ENCODE results near the gene HUS1B.
A peak's percentile ranks its signal among the peaks of the same experiment; 100 is the strongest.

The HUS1B gene

GRCh38 chr6:693723-694009, 36.8 kb upstream of the HUS1B start:
- Histone ChIP-seq H3K4me3 (ENCODE audit: low read length) (peak overlapping the region; percentile 92), H3K9me3 (replicated peaks; ENCODE audit: insufficient read depth, low read length) (no peaks in the 10 kb centered on the region), H4K20me1 (ENCODE audit: insufficient read depth, low read length) (0 out of 2 replicates have a peak, but pooled peaks cover 3% of the 10 kb centered on the region), H3K9me2 (replicated peaks; ENCODE audit: insufficient read depth, low read length) (no peaks in the 10 kb centered on the region), H3K4me1 (ENCODE audit: low read length) (peaks cover 8% of the 10 kb centered on the region), H3K27me3 (replicated peaks; ENCODE audit: insufficient read depth, low read length) (no peaks in the 10 kb centered on the region), H3K9ac (ENCODE audit: low read length) (no peak overlapping the region; the same call in 1 of the 2 replicates), H3K36me3 (replicated peaks; ENCODE audit: insufficient read depth, low read length) (no peaks in the 10 kb centered on the region), H2AFZ (ENCODE audit: low read length) (peak overlapping the region; percentile 99; the same call in 1 of the 2 replicates), H3K27ac (ENCODE audit: low read length) (no peak overlapping the region), H3F3A (ENCODE audit: insufficient read depth, low read length) (peaks cover 10% of the 10 kb centered on the region; the same call in 1 of the 2 replicates), H3K79me2 (ENCODE audit: low read length) (peaks cover 33% of the 10 kb centered on the region), H3K4me2 (ENCODE audit: low read depth, low read length) (peak overlapping the region; percentile 94)
- TF ChIP-seq EZH2 (optimal IDR thresholded peaks at IDR 0.05; ENCODE audit: low read depth, low read length) (no peak), EZH2phosphoT487 (IDR thresholded peaks at IDR 0.05; ENCODE audit: low read length) (no peak), CTCF (IDR thresholded peaks at IDR 0.05; ENCODE audit: low read length) (no peak)
- DNase-seq = no peak

- peak within 1 kb of the TSS; percentile 74 for H3K9ac ChIP-seq (ENCODE audit: low read length)
- peak within 1 kb of the TSS; percentile 94 for H3K4me2 ChIP-seq (ENCODE audit: low read depth, low read length)
- no peak for TF ChIP-seq EZH2 (optimal IDR thresholded peaks at IDR 0.05; ENCODE audit: low read depth, low read length)
- TF ChIP-seq EZH2phosphoT487 (IDR thresholded peaks at IDR 0.05; ENCODE audit: low read length) = no peak
- peaks cover 10% of the 10 kb centered on the region; the same call in 1 of the 2 replicates for H3F3A ChIP-seq (ENCODE audit: insufficient read depth, low read length)
- 0 out of 2 replicates have a peak, but pooled peaks cover 3% of the 10 kb centered on the region for H4K20me1 ChIP-seq (ENCODE audit: insufficient read depth, low read length)
- no peaks in the 10 kb centered on the region for H3K36me3 ChIP-seq (replicated peaks; ENCODE audit: insufficient read depth, low read length)
- H3K4me1 ChIP-seq (ENCODE audit: low read length) = peaks cover 8% of the 10 kb centered on the region
- peaks cover 39% of the 10 kb centered on the region for H3K79me2 ChIP-seq (ENCODE audit: low read length)
- peak within 1 kb of the TSS; percentile 92 for H3K4me3 ChIP-seq (ENCODE audit: low read length)
- peak; percentile 87 for DNase-seq
- peak within 1 kb of the TSS; percentile 99 for H2AFZ ChIP-seq (ENCODE audit: low read length)
- H3K9me3 ChIP-seq (replicated peaks; ENCODE audit: insufficient read depth, low read length) = no peaks in the 10 kb centered on the region
- H3K27me3 ChIP-seq (replicated peaks; ENCODE audit: insufficient read depth, low read length) = no peaks in the 10 kb centered on the region
- H3K27ac ChIP-seq (ENCODE audit: low read length) = peak within 1 kb of the TSS; percentile 67; the same call in 1 of the 2 replicates
- no peaks in the 10 kb centered on the region for H3K9me2 ChIP-seq (replicated peaks; ENCODE audit: insufficient read depth, low read length)
These were observed 36.2 kb upstream of the HUS1B start, which contains the start of gene EXOC2 for GRCh38 chr6:692858-693722. Gene EXOC2 (minus strand): TSS chr6:693139. CDS start chr6:637818, 55,321 bp downstream.

- DNase-seq = peak; percentile 88
- peak overlapping the region; percentile 67; the same call in 1 of the 2 replicates for H3K27ac ChIP-seq (ENCODE audit: low read length)
- no peak for TF ChIP-seq EZH2 (optimal IDR thresholded peaks at IDR 0.05; ENCODE audit: low read depth, low read length)
- TF ChIP-seq EZH2phosphoT487 (IDR thresholded peaks at IDR 0.05; ENCODE audit: low read length) = no peak
- TF ChIP-seq CTCF (IDR thresholded peaks at IDR 0.05; ENCODE audit: low read length) = no peak
These were observed 35.5 kb upstream of the HUS1B start for GRCh38 chr6:692356-692851.

More at GRCh38 chr6:692356-692851, 35.5 kb upstream of the HUS1B start:
- Histone ChIP-seq H3K79me2 (ENCODE audit: low read length) (peaks cover 46% of the 10 kb centered on the region), H3K4me2 (ENCODE audit: low read depth, low read length) (peak overlapping the region; percentile 94; the same call in 1 of the 2 replicates), H3K27me3 (replicated peaks; ENCODE audit: insufficient read depth, low read length) (no peaks in the 10 kb centered on the region), H3K4me1 (ENCODE audit: low read length) (peaks cover 8% of the 10 kb centered on the region), H4K20me1 (ENCODE audit: insufficient read depth, low read length) (0 out of 2 replicates have a peak, but pooled peaks cover 3% of the 10 kb centered on the region), H3K4me3 (ENCODE audit: low read length) (peak overlapping the region; percentile 92), H3F3A (ENCODE audit: insufficient read depth, low read length) (peaks cover 10% of the 10 kb centered on the region; the same call in 1 of the 2 replicates), H2AFZ (ENCODE audit: low read length) (peak overlapping the region; percentile 99; the same call in 1 of the 2 replicates), H3K9me2 (replicated peaks; ENCODE audit: insufficient read depth, low read length) (no peaks in the 10 kb centered on the region), H3K36me3 (replicated peaks; ENCODE audit: insufficient read depth, low read length) (no peaks in the 10 kb centered on the region), H3K9me3 (replicated peaks; ENCODE audit: insufficient read depth, low read length) (no peaks in the 10 kb centered on the region), H3K9ac (ENCODE audit: low read length) (peak overlapping the region; percentile 74)
